Esophagus muscularis mucosa (tissue), 4 donors: ENCODE results near the gene PHC2.

ENCODE experiments used
- CTCF ChIP-seq, 3 experiments: fragments of 200-600 bp in 2 of 3; fragments of 450-650 bp in 1 of 3; sonication (generic) in 2 of 3; IDR thresholded peaks; one replicate each; pipeline ENCODE4 v1.5.1; 2017 to 2019; ENCODE audit warnings: antibody characterized with exemption in 3 of 3, mild to moderate bottlenecking in 2 of 3, moderate library complexity in 1 of 3
- EP300 ChIP-seq: sonication (generic); formaldehyde crosslinking; IDR thresholded peaks from one replicate; pipeline ENCODE4 v1.6.1; 2017; ENCODE audit warnings: antibody characterized with exemption
- POLR2A ChIP-seq: fragments of 450-650 bp; IDR thresholded peaks from one replicate; pipeline ENCODE4 v1.6.1; 2017; ENCODE audit warnings: antibody characterized with exemption, moderate library complexity, mild to moderate bottlenecking, low read depth

- TF ChIP-seq CTCF (IDR thresholded peaks at IDR 0.05): no peak
- TF ChIP-seq EP300: no peak
- TF ChIP-seq POLR2A: no peak
These were observed 71.0 kb downstream of the PHC2 start for GRCh38 chr1:33359931-33360330.
